IPS-18a (cell line): ENCODE results near the gene LCE4A.
"Not testable (repeated sequence)": the region's sequence is repeated elsewhere in the genome, so short reads cannot be mapped to it uniquely, and the experiment has no call there.

Experiments
- H3K27ac ChIP-seq: one replicate; pipeline ENCODE4 v1.5.1; 2013; ENCODE audit warnings: low read length
- H3K27me3 ChIP-seq: one replicate; pipeline ENCODE4 v1.6.1; 2013; ENCODE audit warnings: mild to moderate bottlenecking, low read length; ENCODE audit not compliant: control insufficient read depth, insufficient read depth
- H3K36me3 ChIP-seq: one replicate; pipeline ENCODE4 v1.6.1; 2013; ENCODE audit warnings: low read depth, low read length; ENCODE audit not compliant: control insufficient read depth
- H3K4me1 ChIP-seq: one replicate; pipeline ENCODE4 v1.6.1; 2013; ENCODE audit warnings: low read depth, low read length; ENCODE audit not compliant: control insufficient read depth
- H3K4me3 ChIP-seq: one replicate; pipeline ENCODE4 v1.5.1; 2013; ENCODE audit warnings: low read length
- H3K9ac ChIP-seq: one replicate; pipeline ENCODE4 v1.6.1; 2013; ENCODE audit warnings: mild to moderate bottlenecking, low read length, moderate library complexity
- H3K9me3 ChIP-seq: one replicate; pipeline ENCODE4 v1.6.1; 2013; ENCODE audit warnings: low read depth, low read length; ENCODE audit not compliant: control insufficient read depth

The LCE4A gene, protein sequence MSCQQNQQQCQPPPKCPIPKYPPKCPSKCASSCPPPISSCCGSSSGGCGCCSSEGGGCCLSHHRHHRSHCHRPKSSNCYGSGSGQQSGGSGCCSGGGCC

DNA sequence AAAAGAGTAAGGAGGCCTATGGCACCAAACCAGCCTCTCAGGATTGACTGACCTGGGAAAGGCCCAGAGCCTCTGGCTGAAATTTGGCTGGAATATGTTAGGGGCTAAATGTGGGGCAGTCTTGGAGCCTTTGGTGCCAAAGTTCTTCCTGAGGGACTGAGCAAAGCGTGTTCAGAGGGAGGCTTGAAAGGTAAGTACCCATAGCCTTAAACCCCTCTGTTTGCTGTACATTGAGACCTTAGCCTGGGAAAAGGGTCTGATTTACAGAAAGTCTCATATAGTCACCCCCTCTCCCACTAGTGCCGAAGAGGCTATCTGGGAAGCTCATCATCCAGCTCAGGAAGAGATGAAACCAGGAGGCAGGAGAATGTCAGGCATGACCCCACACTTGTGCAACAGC, at the start of gene LCE4A:
TSS of gene LCE4A (plus strand) at position 301 of the 400 bp plus-strand sequence. CDS start 916 bp downstream, outside the sequence.
- Histone ChIP-seq H3K4me1 (no peaks in the 10 kb centered on the region), H3K27me3 (no peaks in the 10 kb centered on the region), H3K9ac (no peak within 1 kb of the TSS), H3K9me3 (peaks cover 79% of the 10 kb centered on the region), H3K4me3 (no peak within 1 kb of the TSS), H3K27ac (no peak within 1 kb of the TSS), H3K36me3 (no peaks in the 10 kb centered on the region)

DNA sequence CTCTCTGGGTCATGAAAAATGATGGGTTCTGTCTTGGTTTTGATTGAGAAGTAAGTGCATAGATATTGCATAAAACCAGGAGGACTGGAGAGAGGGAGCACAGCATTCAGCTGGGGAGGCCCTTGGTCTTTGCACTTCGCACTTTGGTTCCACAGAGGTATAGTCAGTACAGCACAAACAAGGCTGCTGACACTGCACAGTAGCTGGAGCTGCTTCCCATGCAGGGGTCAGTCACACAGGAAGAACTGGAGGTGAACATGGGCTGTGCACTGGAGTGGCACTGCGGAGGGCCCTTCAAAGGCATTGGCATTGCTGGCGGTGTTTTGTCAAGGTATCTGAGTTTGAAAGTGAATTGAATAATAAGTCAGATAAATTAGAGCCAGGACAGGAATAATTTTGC, 49.3 kb upstream of the LCE4A start:
- Histone ChIP-seq H3K27me3 (no peaks in the 10 kb centered on the region), H3K36me3 (no peaks in the 10 kb centered on the region), H3K27ac (no peak overlapping the region), H3K9me3 (peaks cover 45% of the 10 kb centered on the region), H3K4me3 (no peak overlapping the region), H3K4me1 (no peaks in the 10 kb centered on the region), H3K9ac (no peak overlapping the region)

DNA sequence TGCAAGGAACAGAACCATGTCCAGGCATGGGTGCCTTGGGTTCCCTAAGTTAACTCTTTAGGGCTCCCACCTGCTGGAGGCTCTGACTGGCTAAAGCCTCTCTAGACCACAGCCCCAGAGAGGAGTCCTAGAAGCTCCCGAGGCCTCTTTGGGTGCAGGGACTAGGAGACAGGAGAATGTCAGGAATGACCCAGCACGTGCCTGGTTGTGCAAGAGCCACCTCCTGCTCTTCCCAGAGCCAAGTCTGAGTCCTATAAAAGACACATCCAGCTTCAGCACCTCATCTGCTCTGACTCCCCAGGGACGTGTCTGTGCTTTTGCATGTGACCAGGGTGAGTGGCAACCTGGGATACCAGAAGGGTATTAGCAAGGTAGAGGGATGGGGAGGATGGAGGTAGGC, 44.9 kb upstream of the LCE4A start, which contains the start of gene LCE2D:
TSS of gene LCE2D (plus strand) at position 283 of the 400 bp plus-strand sequence. CDS start 726 bp downstream, outside the sequence.
- no peaks in the 10 kb centered on the region for H3K36me3 ChIP-seq
- no peaks in the 10 kb centered on the region for H3K4me1 ChIP-seq
- H3K9me3 ChIP-seq = peaks cover 71% of the 10 kb centered on the region
- H3K9ac ChIP-seq = no peak within 1 kb of the TSS
- H3K4me3 ChIP-seq = no peak within 1 kb of the TSS
- H3K27me3 ChIP-seq = no peaks in the 10 kb centered on the region
- no peak within 1 kb of the TSS for H3K27ac ChIP-seq

DNA sequence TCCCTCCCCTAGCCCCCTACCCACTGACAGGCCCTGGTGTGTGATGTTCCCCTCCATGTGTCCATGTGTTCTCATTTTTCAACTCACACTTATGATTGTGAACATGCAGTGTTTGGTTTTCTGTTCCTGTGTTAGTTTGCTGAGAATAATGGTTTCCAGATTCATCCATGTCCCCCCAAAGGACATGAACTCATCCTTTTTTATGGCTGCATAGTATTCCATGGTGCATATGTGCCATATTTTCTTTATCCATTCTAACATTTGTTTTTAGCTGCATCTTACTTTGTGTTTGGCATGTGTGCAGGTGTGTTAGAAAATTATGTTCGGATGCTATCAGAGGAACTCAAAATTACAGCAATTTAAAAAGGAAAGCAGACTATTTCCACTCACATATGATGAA, 41.8 kb upstream of the LCE4A start:
- H3K9ac ChIP-seq, H3K36me3 ChIP-seq, H3K4me3 ChIP-seq, H3K4me1 ChIP-seq, H3K27me3 ChIP-seq, H3K27ac ChIP-seq: not testable (repeated sequence)
- peaks cover 84% of the 10 kb centered on the region for H3K9me3 ChIP-seq

DNA sequence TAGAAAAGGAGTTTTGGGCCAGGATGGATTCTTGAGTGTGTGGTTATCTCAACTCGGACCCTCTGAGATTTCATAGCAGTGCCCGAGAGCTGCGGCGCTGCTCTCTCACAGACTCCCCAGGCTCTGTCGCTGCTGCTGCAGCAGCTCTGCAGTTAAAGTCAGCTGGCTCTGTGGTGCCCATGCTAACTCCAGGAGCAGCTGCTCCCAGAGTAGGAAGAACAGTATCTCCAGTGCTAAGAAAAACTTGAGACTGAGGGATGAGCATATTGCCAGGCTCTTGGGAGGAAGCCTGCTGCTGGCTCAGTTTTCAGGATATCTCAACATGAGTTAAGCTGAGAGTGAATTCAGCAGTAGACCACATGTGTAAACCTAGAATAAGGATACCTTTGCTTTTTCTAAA, 40.3 kb upstream of the LCE4A start:
- no peak overlapping the region for H3K27ac ChIP-seq
- peaks cover 91% of the 10 kb centered on the region for H3K9me3 ChIP-seq
- no peak overlapping the region for H3K9ac ChIP-seq
- H3K27me3 ChIP-seq = no peaks in the 10 kb centered on the region
- H3K36me3 ChIP-seq = no peaks in the 10 kb centered on the region
- no peaks in the 10 kb centered on the region for H3K4me1 ChIP-seq
- H3K4me3 ChIP-seq = no peak overlapping the region

DNA sequence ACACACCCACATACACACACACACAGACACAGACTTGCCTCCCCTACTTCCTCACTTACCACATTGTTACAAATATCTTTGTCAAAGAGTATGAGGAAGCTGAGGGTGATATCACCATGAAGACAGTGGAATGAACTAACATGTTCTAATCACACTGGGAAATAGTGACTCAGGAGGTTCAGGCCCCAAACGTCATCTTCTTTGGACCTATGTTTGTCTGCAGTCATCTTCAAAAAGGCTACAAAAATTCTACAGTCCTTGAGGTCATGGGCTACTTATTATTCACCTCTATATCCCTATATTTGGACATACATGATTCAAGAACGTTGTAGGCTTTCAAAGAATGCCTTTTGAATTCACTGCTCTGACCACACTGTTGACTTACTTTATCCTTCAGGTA, 34.9 kb upstream of the LCE4A start:
- Histone ChIP-seq H3K27ac (no peak overlapping the region), H3K9me3 (peaks cover 81% of the 10 kb centered on the region), H3K4me1 (no peaks in the 10 kb centered on the region), H3K27me3 (no peaks in the 10 kb centered on the region), H3K36me3 (no peaks in the 10 kb centered on the region), H3K9ac (no peak overlapping the region), H3K4me3 (no peak overlapping the region)

DNA sequence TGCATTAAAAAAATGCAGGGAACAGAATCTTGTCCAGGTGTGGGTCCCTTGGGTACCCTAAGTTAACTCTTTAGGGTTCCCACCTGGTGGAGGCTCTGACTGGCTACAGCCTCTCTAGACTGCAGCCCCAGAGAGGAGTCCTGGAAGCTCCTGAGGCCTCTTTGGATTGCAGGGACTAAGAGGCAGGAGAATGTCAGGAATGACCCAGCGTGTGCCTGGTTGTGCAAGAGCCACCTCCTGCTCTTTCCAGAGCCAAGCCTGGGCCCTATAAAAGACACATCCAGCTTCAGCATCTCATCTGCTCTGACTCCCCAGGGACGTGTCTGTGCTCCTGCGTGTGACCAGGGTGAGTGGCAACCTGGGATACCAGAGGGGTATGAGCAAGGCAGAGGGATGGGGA, 33.0 kb upstream of the LCE4A start, which contains the start of gene LCE2C:
TSS of gene LCE2C (plus strand) at position 297 of the 400 bp plus-strand sequence. CDS start 737 bp downstream, outside the sequence.
- not testable (repeated sequence) for H3K4me1 ChIP-seq, H3K27ac ChIP-seq, H3K9ac ChIP-seq, H3K4me3 ChIP-seq, H3K36me3 ChIP-seq, H3K27me3 ChIP-seq
- H3K9me3 ChIP-seq = peaks cover 80% of the 10 kb centered on the region

DNA sequence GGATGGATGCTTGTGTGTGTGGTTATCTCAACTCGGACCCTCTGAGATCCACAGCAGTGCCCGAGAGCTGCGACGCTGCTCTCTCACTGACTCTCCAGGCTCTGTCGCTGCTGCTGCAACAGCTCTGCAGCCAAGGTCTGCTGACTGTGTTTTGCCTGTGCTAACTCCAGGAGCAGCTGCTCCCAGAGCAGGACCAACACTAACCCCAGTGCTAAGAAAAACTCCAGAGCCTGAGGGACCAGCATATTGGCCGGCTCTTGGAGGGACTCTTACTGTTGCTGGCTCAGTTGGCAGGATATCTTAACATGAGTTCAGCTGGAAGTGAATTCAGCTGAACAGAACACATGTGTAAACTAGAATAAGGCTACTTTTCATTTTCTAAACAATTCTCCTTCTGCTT, 28.5 kb upstream of the LCE4A start:
- no peaks in the 10 kb centered on the region for H3K36me3 ChIP-seq
- H3K4me3 ChIP-seq = no peak overlapping the region
- no peaks in the 10 kb centered on the region for H3K27me3 ChIP-seq
- H3K9me3 ChIP-seq = peaks cover 75% of the 10 kb centered on the region
- H3K9ac ChIP-seq = no peak overlapping the region
- no peaks in the 10 kb centered on the region for H3K4me1 ChIP-seq
- H3K27ac ChIP-seq = no peak overlapping the region

DNA sequence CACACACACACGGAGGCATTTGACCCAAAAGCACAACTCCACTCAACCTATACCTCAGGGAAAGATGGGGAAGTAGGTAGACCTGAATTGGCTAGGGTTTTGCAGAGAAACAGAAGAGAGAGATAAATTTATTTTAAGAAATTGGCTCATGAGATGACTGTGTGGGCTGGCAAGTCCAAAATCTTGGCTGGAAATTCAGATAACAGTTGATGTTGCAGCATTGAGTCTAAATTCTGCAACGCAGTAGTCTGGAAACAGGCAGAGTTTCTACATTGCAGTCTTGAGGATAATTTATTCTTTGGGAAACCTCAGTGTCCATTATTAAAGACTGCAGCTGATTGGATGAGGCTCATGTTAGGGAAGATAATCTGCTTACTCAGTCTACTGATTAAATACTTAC, 26.3 kb upstream of the LCE4A start:
- Histone ChIP-seq H3K4me1 (no peaks in the 10 kb centered on the region), H3K27ac (no peak overlapping the region), H3K36me3 (no peaks in the 10 kb centered on the region), H3K27me3 (no peaks in the 10 kb centered on the region), H3K9ac (no peak overlapping the region), H3K9me3 (peaks cover 73% of the 10 kb centered on the region), H3K4me3 (no peak overlapping the region)

DNA sequence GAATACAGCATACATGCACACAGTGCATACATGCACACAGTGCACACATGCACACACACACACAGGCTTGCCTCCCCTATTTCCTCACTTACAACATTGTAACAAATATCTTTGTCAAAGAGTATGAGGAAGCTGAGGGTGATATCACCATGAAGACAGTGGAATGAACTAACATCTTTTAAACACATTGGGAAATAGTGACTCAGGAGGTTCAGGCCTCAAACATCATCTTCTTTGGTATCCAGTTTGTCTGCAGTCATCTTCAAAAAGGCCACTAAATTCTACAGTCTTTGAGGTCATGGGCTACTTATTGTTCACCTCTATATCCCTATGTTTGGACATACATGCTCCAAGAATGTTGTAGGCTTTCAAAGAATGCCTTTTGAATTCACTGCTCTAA, 24.1 kb upstream of the LCE4A start:
- no peak overlapping the region for H3K4me3 ChIP-seq
- no peak overlapping the region for H3K9ac ChIP-seq
- H3K36me3 ChIP-seq = no peaks in the 10 kb centered on the region
- H3K9me3 ChIP-seq = peaks cover 64% of the 10 kb centered on the region
- H3K27me3 ChIP-seq = no peaks in the 10 kb centered on the region
- no peak overlapping the region for H3K27ac ChIP-seq
- H3K4me1 ChIP-seq = no peaks in the 10 kb centered on the region

DNA sequence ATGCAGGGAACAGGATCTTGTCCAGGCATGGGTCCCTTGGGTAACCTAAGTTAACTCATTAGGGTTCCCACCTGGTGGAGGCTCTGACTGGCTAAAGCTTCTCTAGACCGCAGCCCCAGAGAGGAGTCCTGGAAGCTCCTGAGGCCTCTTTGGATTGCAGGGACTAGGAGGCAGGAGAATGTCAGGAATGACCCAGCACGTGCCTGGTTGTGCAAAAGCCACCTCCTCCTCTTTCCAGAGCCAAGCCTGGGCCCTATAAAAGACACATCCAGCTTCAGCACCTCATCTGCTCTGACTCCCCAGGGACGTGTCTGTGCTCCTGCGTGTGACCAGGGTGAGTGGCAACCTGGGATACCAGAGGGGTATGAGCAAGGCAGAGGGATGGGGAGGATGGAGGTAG, 22.1 kb upstream of the LCE4A start, which contains the start of gene LCE2B:
TSS of gene LCE2B (plus strand) at position 301 of the 400 bp plus-strand sequence. CDS start 721 bp downstream, outside the sequence.
- H3K27ac ChIP-seq, H3K9ac ChIP-seq, H3K4me1 ChIP-seq, H3K27me3 ChIP-seq, H3K4me3 ChIP-seq, H3K36me3 ChIP-seq: not testable (repeated sequence)
- H3K9me3 ChIP-seq = peaks cover 50% of the 10 kb centered on the region
